ENCODE measurements around the gene GHDC.
"Not testable (repeated sequence)": the region's sequence is repeated elsewhere in the genome, so short reads cannot be mapped to it uniquely, and the experiment has no call there.

GHDC gene

DNA sequence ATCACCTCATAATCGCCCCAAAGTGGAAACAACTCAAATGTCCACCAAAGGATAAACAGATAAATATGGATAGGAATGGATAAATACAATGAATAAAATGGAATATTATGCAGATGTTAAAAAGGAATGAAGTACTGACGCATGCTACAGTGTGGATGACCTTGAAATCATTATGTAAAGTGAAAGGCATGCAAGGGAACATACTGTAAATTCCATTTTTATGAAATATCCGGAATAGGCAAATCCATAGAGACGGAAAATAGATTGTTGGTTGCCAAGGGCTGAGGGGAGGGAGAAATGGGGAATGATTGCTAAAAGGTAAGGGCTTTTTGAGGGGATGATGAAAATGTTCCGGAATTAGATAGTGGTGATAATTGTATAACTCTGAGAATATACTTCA lies 45.9 kb upstream of the GHDC start:
- Histone ChIP-seq H2AFZ (ENCODE audit: low read length) (no peak overlapping the region), H3F3A (ENCODE audit: insufficient read depth, low read length) (no peaks in the 10 kb centered on the region), H3K9ac (ENCODE audit: low read length) (no peak overlapping the region), H3K4me2 (ENCODE audit: low read depth, low read length) (no peak overlapping the region), H3K4me1 (ENCODE audit: low read length) (no peaks in the 10 kb centered on the region), H3K4me3 (ENCODE audit: low read length) (no peak overlapping the region), H3K36me3 (replicated peaks; ENCODE audit: insufficient read depth, low read length) (no peaks in the 10 kb centered on the region), H3K9me2 (replicated peaks; ENCODE audit: insufficient read depth, low read length) (no peaks in the 10 kb centered on the region), H3K27me3 (replicated peaks; ENCODE audit: insufficient read depth, low read length) (no peaks in the 10 kb centered on the region), H3K27ac (ENCODE audit: low read length) (no peak overlapping the region), H4K20me1 (ENCODE audit: insufficient read depth, low read length) (no peaks in the 10 kb centered on the region), H3K9me3 (replicated peaks; ENCODE audit: insufficient read depth, low read length) (no peaks in the 10 kb centered on the region), H3K79me2 (ENCODE audit: low read length) (no peaks in the 10 kb centered on the region; the same call in 1 of the 2 replicates)
- TF ChIP-seq CTCF (IDR thresholded peaks at IDR 0.05; ENCODE audit: low read length) (no peak), EZH2 (optimal IDR thresholded peaks at IDR 0.05; ENCODE audit: low read depth, low read length) (no peak), EZH2phosphoT487 (IDR thresholded peaks at IDR 0.05; ENCODE audit: low read length) (no peak)
- DNase-seq, result no peak

- not testable (repeated sequence) for H3K27me3 ChIP-seq (replicated peaks; ENCODE audit: insufficient read depth, low read length); DNase-seq; H3K4me1 ChIP-seq (ENCODE audit: low read length); H3K9ac ChIP-seq (ENCODE audit: low read length); H3K4me2 ChIP-seq (ENCODE audit: low read depth, low read length); H3F3A ChIP-seq (ENCODE audit: insufficient read depth, low read length); H3K36me3 ChIP-seq (replicated peaks; ENCODE audit: insufficient read depth, low read length); H3K79me2 ChIP-seq (ENCODE audit: low read length); H2AFZ ChIP-seq (ENCODE audit: low read length); H3K9me2 ChIP-seq (replicated peaks; ENCODE audit: insufficient read depth, low read length); H4K20me1 ChIP-seq (ENCODE audit: insufficient read depth, low read length); H3K27ac ChIP-seq (ENCODE audit: low read length); H3K4me3 ChIP-seq (ENCODE audit: low read length); H3K9me3 ChIP-seq (replicated peaks; ENCODE audit: insufficient read depth, low read length)
These were observed 45.3 kb upstream of the GHDC start for GRCh38 chr17:42239576-42239975.

GRCh38 chr17:42236760-42237159 lies 42.5 kb upstream of the GHDC start:
- Histone ChIP-seq H3K4me1 (ENCODE audit: low read length) (no peaks in the 10 kb centered on the region), H2AFZ (ENCODE audit: low read length) (no peak overlapping the region), H3F3A (ENCODE audit: insufficient read depth, low read length) (no peaks in the 10 kb centered on the region), H3K9me3 (replicated peaks; ENCODE audit: insufficient read depth, low read length) (no peaks in the 10 kb centered on the region), H3K27ac (ENCODE audit: low read length) (no peak overlapping the region), H3K4me3 (ENCODE audit: low read length) (no peak overlapping the region), H3K9ac (ENCODE audit: low read length) (no peak overlapping the region), H4K20me1 (ENCODE audit: insufficient read depth, low read length) (no peaks in the 10 kb centered on the region), H3K36me3 (replicated peaks; ENCODE audit: insufficient read depth, low read length) (no peaks in the 10 kb centered on the region), H3K4me2 (ENCODE audit: low read depth, low read length) (no peak overlapping the region), H3K79me2 (ENCODE audit: low read length) (no peaks in the 10 kb centered on the region), H3K9me2 (replicated peaks; ENCODE audit: insufficient read depth, low read length) (no peaks in the 10 kb centered on the region), H3K27me3 (replicated peaks; ENCODE audit: insufficient read depth, low read length) (no peaks in the 10 kb centered on the region)
- TF ChIP-seq CTCF (IDR thresholded peaks at IDR 0.05; ENCODE audit: low read length) (no peak), EZH2 (optimal IDR thresholded peaks at IDR 0.05; ENCODE audit: low read depth, low read length) (no peak), EZH2phosphoT487 (IDR thresholded peaks at IDR 0.05; ENCODE audit: low read length) (no peak)
- no peak for DNase-seq

GRCh38 chr17:42233994-42234393 lies 39.7 kb upstream of the GHDC start:
- no peak overlapping the region for H3K4me3 ChIP-seq (ENCODE audit: low read length)
- no peaks in the 10 kb centered on the region for H3K4me1 ChIP-seq (ENCODE audit: low read length)
- H3K9me3 ChIP-seq (replicated peaks; ENCODE audit: insufficient read depth, low read length), result no peaks in the 10 kb centered on the region
- TF ChIP-seq EZH2phosphoT487 (IDR thresholded peaks at IDR 0.05; ENCODE audit: low read length) (no peak), EZH2 (optimal IDR thresholded peaks at IDR 0.05; ENCODE audit: low read depth, low read length) (no peak), CTCF (IDR thresholded peaks at IDR 0.05; ENCODE audit: low read length) (no peak)
- no peak overlapping the region for H3K4me2 ChIP-seq (ENCODE audit: low read depth, low read length)
- no peak for DNase-seq
- no peaks in the 10 kb centered on the region for H3F3A ChIP-seq (ENCODE audit: insufficient read depth, low read length)
- H3K27me3 ChIP-seq (replicated peaks; ENCODE audit: insufficient read depth, low read length), result no peaks in the 10 kb centered on the region
- no peak overlapping the region for H3K27ac ChIP-seq (ENCODE audit: low read length)
- no peaks in the 10 kb centered on the region for H3K9me2 ChIP-seq (replicated peaks; ENCODE audit: insufficient read depth, low read length)
- no peak overlapping the region for H2AFZ ChIP-seq (ENCODE audit: low read length)
- no peaks in the 10 kb centered on the region for H4K20me1 ChIP-seq (ENCODE audit: insufficient read depth, low read length)
- no peaks in the 10 kb centered on the region for H3K36me3 ChIP-seq (replicated peaks; ENCODE audit: insufficient read depth, low read length)
- H3K9ac ChIP-seq (ENCODE audit: low read length), result no peak overlapping the region
- no peaks in the 10 kb centered on the region for H3K79me2 ChIP-seq (ENCODE audit: low read length)

Data from MM.1S (cell line).